RKO (cell line): ENCODE measurements around the gene PNPLA3.
"Not testable (repeated sequence)": the region's sequence is repeated elsewhere in the genome, so short reads cannot be mapped to it uniquely, and the experiment has no call there.

ENCODE experiments used
- DNase-seq: peaks from one replicate; pipeline ENCODE4 v3.0.0-alpha.2; 2016; ENCODE audit warnings: low spot score

PNPLA3 gene

GRCh38 chr22:43890901-43891331, 32.7 kb upstream of the PNPLA3 start:
- DNase-seq = no peak

- no peak for DNase-seq
Measured at GRCh38 chr22:43891360-43892182, 32.0 kb upstream of the PNPLA3 start, which contains the start of gene PNPLA5. PNPLA5 (minus strand) TSS chr22:43892013; CDS start chr22:43891880, 133 bp downstream.

GRCh38 chr22:43892183-43892894, 31.3 kb upstream of the PNPLA3 start:
- no peak for DNase-seq

- no peak for DNase-seq
Measured at GRCh38 chr22:43893266-43893665, 30.3 kb upstream of the PNPLA3 start.

GRCh38 chr22:43894122-43894521, 29.5 kb upstream of the PNPLA3 start:
- no peak for DNase-seq

GRCh38 chr22:43895986-43896645, 27.5 kb upstream of the PNPLA3 start:
- DNase-seq = no peak

GRCh38 chr22:43897751-43898261, 25.8 kb upstream of the PNPLA3 start:
- peak; percentile 20 for DNase-seq

GRCh38 chr22:43900206-43900605, 23.4 kb upstream of the PNPLA3 start:
- no peak for DNase-seq

GRCh38 chr22:43901976-43902643, 21.5 kb upstream of the PNPLA3 start:
- peak; percentile 79 for DNase-seq

- DNase-seq = not testable (repeated sequence)
Measured at GRCh38 chr22:43903033-43903432, 20.6 kb upstream of the PNPLA3 start.

GRCh38 chr22:43904412-43904811, 19.2 kb upstream of the PNPLA3 start:
- DNase-seq = not testable (repeated sequence)

- DNase-seq = no peak
Measured at GRCh38 chr22:43905681-43906080, 17.9 kb upstream of the PNPLA3 start.

- DNase-seq = no peak
Measured at GRCh38 chr22:43909708-43910107, 13.9 kb upstream of the PNPLA3 start.

- DNase-seq = no peak
Measured at GRCh38 chr22:43910178-43910695, 13.4 kb upstream of the PNPLA3 start.

- no peak for DNase-seq
Measured at GRCh38 chr22:43911351-43911750, 12.3 kb upstream of the PNPLA3 start.

GRCh38 chr22:43917521-43917920, 6.1 kb upstream of the PNPLA3 start:
- no peak for DNase-seq

- peak; percentile 56 for DNase-seq
Measured at GRCh38 chr22:43919106-43919973, 4.3 kb upstream of the PNPLA3 start.

GRCh38 chr22:43921370-43921769, 2.2 kb upstream of the PNPLA3 start:
- DNase-seq = peak; percentile 63

GRCh38 chr22:43922123-43922522, 1.5 kb upstream of the PNPLA3 start:
- DNase-seq = no peak

- no peak for DNase-seq
Measured at GRCh38 chr22:43923191-43923590, 414 bp upstream of the PNPLA3 start.

GRCh38 chr22:43924877-43925276, 1.3 kb downstream of the PNPLA3 start:
- no peak for DNase-seq
